Coronary artery (tissue), 2 donors: ENCODE measurements around the gene UBAP2.

Experiments used
- DNase-seq: peaks from one replicate; pipeline ENCODE4 v3.0.0-alpha.2; 2017; ENCODE audit warnings: low spot score
- H3K27ac ChIP-seq, 2 donors: fragments of 200-600 bp; sonication (generic); one replicate each; pipeline ENCODE4 v1.5.1; 2016 to 2019
- H3K4me3 ChIP-seq: fragments of 200-600 bp; sonication (generic); 2 replicates; pipeline ENCODE4 v1.5.1; 2016; ENCODE audit warnings: mild to moderate bottlenecking, moderate library complexity
- CTCF ChIP-seq: fragments of 200-600 bp; sonication (generic); IDR thresholded peaks from one replicate; pipeline ENCODE4 v1.5.1; 2019; ENCODE audit warnings: antibody characterized with exemption

Gene UBAP2

GRCh38 chr9:34072410-34072809 is 23.7 kb upstream of the UBAP2 start:
- TF ChIP-seq CTCF = no peak
- Histone ChIP-seq H3K27ac (no peak overlapping the region), H3K4me3 (no peak overlapping the region)
- DNase-seq = no peak

GRCh38 chr9:34070606-34071324 is 22.1 kb upstream of the UBAP2 start:
- DNase-seq = no peak
- Histone ChIP-seq H3K27ac (no peak overlapping the region), H3K4me3 (no peak overlapping the region)
- TF ChIP-seq CTCF = no peak

GRCh38 chr9:34069831-34070230 is 21.1 kb upstream of the UBAP2 start:
- no peak for TF ChIP-seq CTCF
- no peak overlapping the region for H3K4me3 ChIP-seq
- no peak overlapping the region for H3K27ac ChIP-seq
- DNase-seq = no peak

GRCh38 chr9:34065541-34065940 is 16.9 kb upstream of the UBAP2 start:
- TF ChIP-seq CTCF = no peak
- no peak overlapping the region for H3K27ac ChIP-seq
- no peak overlapping the region for H3K4me3 ChIP-seq
- DNase-seq = no peak

- no peak for DNase-seq
- no peak for TF ChIP-seq CTCF
- Histone ChIP-seq H3K27ac (no peak overlapping the region), H3K4me3 (no peak overlapping the region)
These were observed 11.3 kb upstream of the UBAP2 start for GRCh38 chr9:34059954-34060353.

GRCh38 chr9:34059281-34059680 is 10.6 kb upstream of the UBAP2 start:
- Histone ChIP-seq H3K27ac (no peak overlapping the region), H3K4me3 (no peak overlapping the region)
- DNase-seq = no peak
- TF ChIP-seq CTCF = no peak

- peak; percentile 72 for DNase-seq
- H3K27ac ChIP-seq = peak overlapping the region; percentile 82 to 92
These were observed 1.1 kb upstream of the UBAP2 start for GRCh38 chr9:34049630-34050384.

More at GRCh38 chr9:34049630-34050384, 1.1 kb upstream of the UBAP2 start:
- TF ChIP-seq CTCF = no peak
- peak overlapping the region; percentile 85 for H3K4me3 ChIP-seq
